ENCODE data around the gene PPP1R1B. TPM values are rescaled to one million over a fixed set of nuclear protein-coding genes. Genes with fewer than 3 reads are reported as not detected.
A peak's percentile ranks its signal among the peaks of the same experiment; 100 is the strongest.
"Not testable (repeated sequence)": the region's sequence is repeated elsewhere in the genome, so short reads cannot be mapped to it uniquely, and the experiment has no call there.

PPP1R1B gene
- 3.1 TPM for total RNA-seq

DNA sequence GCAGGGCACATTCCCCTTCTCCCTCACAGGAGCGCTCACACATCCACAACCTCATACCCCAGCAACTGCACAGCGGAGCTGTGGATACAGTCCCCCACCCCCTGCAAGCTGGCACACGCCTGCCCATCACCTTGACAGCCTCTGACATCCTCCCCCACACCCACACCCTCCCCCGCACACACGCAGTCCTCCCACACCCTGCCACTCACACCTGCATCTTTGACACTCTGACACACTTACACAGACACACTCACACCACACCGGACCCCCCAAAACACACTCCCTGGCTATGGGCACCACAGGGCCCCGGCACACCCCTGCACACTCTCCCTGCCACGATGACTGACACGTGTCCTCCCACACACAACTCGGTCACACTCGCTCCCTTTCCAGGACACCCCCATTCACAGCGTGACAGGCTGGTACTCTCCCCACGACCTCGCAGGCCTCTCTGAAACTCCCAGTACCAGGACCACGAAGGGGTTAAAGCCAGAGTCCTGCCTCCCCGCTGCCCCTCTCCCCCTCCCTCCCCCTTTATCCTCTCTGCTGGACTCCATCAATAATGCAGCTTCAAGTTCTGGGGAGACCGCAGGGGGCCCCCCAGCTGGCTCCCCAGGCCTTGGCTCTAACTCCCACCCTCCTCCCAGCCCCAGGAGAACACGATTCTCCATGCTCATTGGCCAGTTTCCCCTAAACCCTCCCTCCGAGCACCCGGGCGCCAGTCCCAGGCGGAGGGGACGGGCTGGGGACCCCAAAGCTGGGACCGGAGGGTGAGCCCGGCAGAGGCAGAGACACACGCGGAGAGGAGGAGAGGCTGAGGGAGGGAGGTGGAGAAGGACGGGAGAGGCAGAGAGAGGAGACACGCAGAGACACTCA, at the start of gene PPP1R1B:
Gene PPP1R1B, plus strand, starts transcription at position 782 of the 876 bp plus-strand sequence. CDS start 441 bp downstream, outside the sequence.
- Histone ChIP-seq H3K9me3 (ENCODE audit: control insufficient read depth in 3 of 3, low read length in 3 of 3) (no peaks in the 10 kb centered on the region), H3K27me3 (ENCODE audit: control insufficient read depth in 3 of 3, insufficient read depth in 3 of 3, low read length in 3 of 3) (peaks cover 35 to 68% (median 65%) of the 10 kb centered on the region in 3 donors), H3K27ac (ENCODE audit: low read depth, low read length) (no peak within 1 kb of the TSS), H3K9ac (ENCODE audit: low read depth in 1 of 3, low read length in 3 of 3) (peak within 1 kb of the TSS in 1 of 3 donors; percentile 8), H3K4me1 (ENCODE audit: control insufficient read depth in 3 of 3, insufficient read depth in 3 of 3, low read length in 3 of 3) (peaks cover 9 to 14% (median 11%) of the 10 kb centered on the region in 3 donors), H3K4me3 (ENCODE audit: low read length in 3 of 3) (peak within 1 kb of the TSS in 2 of 3 donors; percentile 32 to 41), H3K36me3 (ENCODE audit: control insufficient read depth in 3 of 3, insufficient read depth in 3 of 3, low read length in 3 of 3) (no peaks in the 10 kb centered on the region)

DNA sequence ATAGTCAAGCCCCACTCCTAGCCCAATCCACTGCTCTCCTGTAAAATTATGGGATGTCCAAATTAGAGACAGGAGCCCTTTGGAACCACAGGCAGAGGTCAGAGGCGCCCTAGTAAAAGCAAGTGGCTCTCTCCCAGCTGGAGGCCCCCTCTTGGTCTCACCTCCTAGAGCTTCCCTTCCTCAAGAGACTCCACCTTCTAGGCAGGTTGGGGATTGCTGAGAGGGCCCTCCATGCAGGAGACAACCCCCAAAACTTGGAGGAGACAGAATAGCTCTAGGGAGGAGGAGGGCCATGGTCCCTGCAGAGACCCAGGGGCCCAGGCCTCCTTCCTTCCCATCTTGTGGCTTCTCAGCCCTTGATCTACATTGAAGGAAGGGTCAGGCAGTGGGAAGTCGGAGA, 48.5 kb upstream of the PPP1R1B start:
- Histone ChIP-seq H3K27ac (ENCODE audit: low read depth, low read length) (no peak overlapping the region), H3K36me3 (ENCODE audit: control insufficient read depth in 3 of 3, insufficient read depth in 3 of 3, low read length in 3 of 3) (no peaks in the 10 kb centered on the region), H3K27me3 (ENCODE audit: control insufficient read depth in 3 of 3, insufficient read depth in 3 of 3, low read length in 3 of 3) (peaks cover 0 to 2% (median 0%) of the 10 kb centered on the region in 3 donors), H3K4me3 (ENCODE audit: low read length in 3 of 3) (no peak overlapping the region), H3K4me1 (ENCODE audit: control insufficient read depth in 3 of 3, insufficient read depth in 3 of 3, low read length in 3 of 3) (peaks cover 0 to 6% (median 4%) of the 10 kb centered on the region in 3 donors), H3K9me3 (ENCODE audit: control insufficient read depth in 3 of 3, low read length in 3 of 3) (no peaks in the 10 kb centered on the region), H3K9ac (ENCODE audit: low read depth in 1 of 3, low read length in 3 of 3) (no peak overlapping the region)

DNA sequence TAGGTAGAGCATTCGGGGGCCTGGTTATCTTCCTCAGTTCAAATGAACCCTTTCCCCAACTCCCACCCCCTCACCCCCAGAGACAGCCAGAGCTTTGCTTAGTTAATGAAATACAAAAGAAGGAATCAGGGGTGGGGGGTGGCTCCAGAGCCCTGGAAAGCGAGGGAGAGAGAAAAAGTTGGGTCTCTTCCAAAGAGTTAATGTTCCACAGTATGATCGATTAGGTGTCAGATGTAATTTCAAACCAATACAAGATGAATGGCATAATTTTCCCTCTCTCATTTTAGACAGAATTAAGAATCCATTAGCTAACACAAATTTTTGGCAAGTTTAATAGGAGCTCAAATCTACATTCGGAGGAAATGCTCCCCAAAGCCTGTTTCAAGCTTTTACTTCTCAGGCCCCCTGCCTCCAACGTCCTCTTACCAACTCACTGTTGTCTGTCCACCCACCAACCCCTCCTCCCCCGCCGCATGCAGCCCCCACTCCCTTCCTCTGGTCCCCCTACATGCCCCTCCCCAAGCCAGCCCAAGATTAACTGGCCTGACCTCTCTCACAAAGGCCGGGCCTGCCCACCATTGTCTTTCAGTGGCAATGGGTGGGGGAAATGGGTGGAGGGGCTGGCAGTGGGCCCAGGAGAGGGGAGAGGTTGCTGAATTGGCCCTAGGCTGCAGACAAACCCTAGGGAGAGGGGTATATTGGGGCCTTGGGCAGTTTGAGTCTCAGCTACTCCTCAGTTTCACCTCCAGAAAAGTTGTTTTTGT, 47.3 kb upstream of the PPP1R1B start:
- Histone ChIP-seq H3K9ac (ENCODE audit: low read depth in 1 of 3, low read length in 3 of 3) (no peak overlapping the region), H3K27ac (ENCODE audit: low read depth, low read length) (no peak overlapping the region), H3K4me3 (ENCODE audit: low read length in 3 of 3) (no peak overlapping the region), H3K4me1 (ENCODE audit: control insufficient read depth in 3 of 3, insufficient read depth in 3 of 3, low read length in 3 of 3) (no peaks in the 10 kb centered on the region), H3K9me3 (ENCODE audit: control insufficient read depth in 3 of 3, low read length in 3 of 3) (no peaks in the 10 kb centered on the region), H3K27me3 (ENCODE audit: control insufficient read depth in 3 of 3, insufficient read depth in 3 of 3, low read length in 3 of 3) (peaks cover 0 to 2% (median 0%) of the 10 kb centered on the region in 3 donors), H3K36me3 (ENCODE audit: control insufficient read depth in 3 of 3, insufficient read depth in 3 of 3, low read length in 3 of 3) (no peaks in the 10 kb centered on the region)

DNA sequence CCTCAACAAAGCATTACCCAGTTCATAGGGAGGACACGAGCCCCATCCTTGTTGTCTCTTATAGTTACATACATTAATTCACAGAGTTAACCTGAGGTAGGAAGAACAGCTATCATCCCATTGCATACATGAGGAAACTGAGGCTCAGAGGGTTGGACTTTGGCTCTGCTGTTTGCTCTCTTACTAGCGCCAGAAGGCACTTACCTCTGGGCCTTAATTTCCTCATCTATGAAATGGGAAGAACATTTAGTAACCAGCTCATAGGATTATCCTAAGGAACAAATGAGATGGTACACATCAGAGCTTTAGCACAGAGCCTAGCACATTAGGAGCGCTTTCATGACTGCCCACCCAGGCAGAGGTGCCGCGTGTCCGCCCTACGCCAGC, 46.7 kb upstream of the PPP1R1B start:
- no peak overlapping the region for H3K9ac ChIP-seq (ENCODE audit: low read depth in 1 of 3, low read length in 3 of 3)
- H3K27ac ChIP-seq (ENCODE audit: low read depth, low read length), result no peak overlapping the region
- H3K9me3 ChIP-seq (ENCODE audit: control insufficient read depth in 3 of 3, low read length in 3 of 3), result no peaks in the 10 kb centered on the region

DNA sequence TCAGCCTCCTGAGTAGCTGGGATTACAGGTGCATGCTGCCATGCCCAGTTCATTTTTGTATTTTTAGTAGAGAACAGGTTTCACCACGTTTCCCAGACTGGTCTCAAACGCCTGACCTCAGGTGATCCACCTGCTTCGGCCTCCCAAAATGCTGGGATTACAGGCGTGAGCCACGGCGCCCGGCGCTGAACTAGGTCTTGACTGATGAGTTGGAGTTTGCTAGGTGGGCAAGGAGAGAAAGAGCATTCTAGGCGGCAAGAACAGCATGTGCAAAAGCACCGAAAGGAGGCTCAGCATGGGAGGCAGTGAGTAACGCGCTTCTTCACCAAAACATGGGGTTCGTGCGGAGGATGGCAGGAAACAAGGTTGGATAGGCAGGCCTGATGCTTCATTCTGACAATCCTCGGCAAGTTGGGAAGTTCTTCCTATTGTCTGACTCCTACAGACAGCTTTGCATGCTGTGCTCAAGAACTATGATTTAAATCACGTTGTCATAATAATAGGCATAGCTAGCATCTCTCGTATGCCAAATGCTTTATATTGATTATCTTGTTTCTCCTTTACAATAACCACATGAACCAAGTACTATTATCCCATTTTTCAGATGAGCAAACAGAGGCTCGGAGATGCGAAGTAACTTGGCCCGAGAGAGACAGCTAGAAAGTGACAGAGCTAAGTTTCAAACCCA, 45.5 kb upstream of the PPP1R1B start:
- Histone ChIP-seq H3K36me3 (ENCODE audit: control insufficient read depth in 3 of 3, insufficient read depth in 3 of 3, low read length in 3 of 3) (no peaks in the 10 kb centered on the region), H3K27me3 (ENCODE audit: control insufficient read depth in 3 of 3, insufficient read depth in 3 of 3, low read length in 3 of 3) (peaks cover 0 to 2% (median 0%) of the 10 kb centered on the region in 3 donors), H3K27ac (ENCODE audit: low read depth, low read length) (no peak overlapping the region), H3K4me1 (ENCODE audit: control insufficient read depth in 3 of 3, insufficient read depth in 3 of 3, low read length in 3 of 3) (no peaks in the 10 kb centered on the region), H3K9ac (ENCODE audit: low read depth in 1 of 3, low read length in 3 of 3) (no peak overlapping the region), H3K4me3 (ENCODE audit: low read length in 3 of 3) (no peak overlapping the region), H3K9me3 (ENCODE audit: control insufficient read depth in 3 of 3, low read length in 3 of 3) (no peaks in the 10 kb centered on the region)

More for the DNA sequence above, 46.7 kb upstream of the PPP1R1B start:
- Histone ChIP-seq H3K4me1 (ENCODE audit: control insufficient read depth in 3 of 3, insufficient read depth in 3 of 3, low read length in 3 of 3) (no peaks in the 10 kb centered on the region), H3K27me3 (ENCODE audit: control insufficient read depth in 3 of 3, insufficient read depth in 3 of 3, low read length in 3 of 3) (peaks cover 0 to 2% (median 0%) of the 10 kb centered on the region in 3 donors), H3K36me3 (ENCODE audit: control insufficient read depth in 3 of 3, insufficient read depth in 3 of 3, low read length in 3 of 3) (no peaks in the 10 kb centered on the region), H3K4me3 (ENCODE audit: low read length in 3 of 3) (no peak overlapping the region)

DNA sequence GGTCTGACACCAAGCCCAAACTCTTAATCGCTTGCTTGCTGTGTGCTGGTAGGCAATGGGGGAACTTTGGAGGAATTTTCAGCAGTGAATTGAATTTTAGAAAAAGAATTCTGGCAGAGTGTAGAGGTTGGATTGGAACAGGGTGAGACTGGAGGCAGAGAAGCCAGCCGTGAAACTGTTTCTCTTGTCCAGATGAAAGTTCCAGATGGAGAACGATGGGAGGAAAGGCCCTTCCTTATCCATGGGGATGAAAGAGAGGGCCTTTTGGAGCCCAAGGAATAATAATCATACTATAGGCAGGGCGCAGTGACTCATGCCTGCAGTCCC, 45.0 kb upstream of the PPP1R1B start:
- Histone ChIP-seq H3K4me1 (ENCODE audit: control insufficient read depth in 3 of 3, insufficient read depth in 3 of 3, low read length in 3 of 3) (no peaks in the 10 kb centered on the region), H3K27me3 (ENCODE audit: control insufficient read depth in 3 of 3, insufficient read depth in 3 of 3, low read length in 3 of 3) (peaks cover 0 to 2% (median 0%) of the 10 kb centered on the region in 3 donors), H3K9ac (ENCODE audit: low read depth in 1 of 3, low read length in 3 of 3) (no peak overlapping the region), H3K9me3 (ENCODE audit: control insufficient read depth in 3 of 3, low read length in 3 of 3) (no peaks in the 10 kb centered on the region), H3K4me3 (ENCODE audit: low read length in 3 of 3) (no peak overlapping the region), H3K27ac (ENCODE audit: low read depth, low read length) (no peak overlapping the region), H3K36me3 (ENCODE audit: control insufficient read depth in 3 of 3, insufficient read depth in 3 of 3, low read length in 3 of 3) (no peaks in the 10 kb centered on the region)

DNA sequence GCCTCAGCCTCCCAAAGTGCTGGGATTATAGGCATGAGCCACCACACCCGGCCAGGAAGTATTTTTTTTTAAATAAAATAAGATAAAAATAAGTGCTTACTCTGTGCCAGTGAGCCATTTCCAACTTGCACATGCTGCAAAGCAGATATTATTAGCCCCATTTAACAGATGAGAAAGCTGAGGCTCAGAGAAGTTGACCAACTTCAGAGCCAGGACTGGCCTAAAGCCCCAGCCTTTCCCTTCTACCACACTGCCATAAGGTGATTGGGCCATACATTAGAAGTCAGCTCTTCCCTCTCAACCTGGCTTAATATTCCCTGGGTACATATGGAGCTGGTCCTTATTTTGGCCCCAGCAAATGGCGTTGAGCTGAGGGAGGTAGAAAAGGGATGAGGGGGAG, 44.1 kb upstream of the PPP1R1B start:
- Histone ChIP-seq H3K27ac (ENCODE audit: low read depth, low read length) (no peak overlapping the region), H3K4me1 (ENCODE audit: control insufficient read depth in 3 of 3, insufficient read depth in 3 of 3, low read length in 3 of 3) (no peaks in the 10 kb centered on the region), H3K36me3 (ENCODE audit: control insufficient read depth in 3 of 3, insufficient read depth in 3 of 3, low read length in 3 of 3) (no peaks in the 10 kb centered on the region), H3K27me3 (ENCODE audit: control insufficient read depth in 3 of 3, insufficient read depth in 3 of 3, low read length in 3 of 3) (peaks cover 0 to 2% (median 0%) of the 10 kb centered on the region in 3 donors), H3K9me3 (ENCODE audit: control insufficient read depth in 3 of 3, low read length in 3 of 3) (no peaks in the 10 kb centered on the region), H3K4me3 (ENCODE audit: low read length in 3 of 3) (no peak overlapping the region), H3K9ac (ENCODE audit: low read depth in 1 of 3, low read length in 3 of 3) (no peak overlapping the region)

DNA sequence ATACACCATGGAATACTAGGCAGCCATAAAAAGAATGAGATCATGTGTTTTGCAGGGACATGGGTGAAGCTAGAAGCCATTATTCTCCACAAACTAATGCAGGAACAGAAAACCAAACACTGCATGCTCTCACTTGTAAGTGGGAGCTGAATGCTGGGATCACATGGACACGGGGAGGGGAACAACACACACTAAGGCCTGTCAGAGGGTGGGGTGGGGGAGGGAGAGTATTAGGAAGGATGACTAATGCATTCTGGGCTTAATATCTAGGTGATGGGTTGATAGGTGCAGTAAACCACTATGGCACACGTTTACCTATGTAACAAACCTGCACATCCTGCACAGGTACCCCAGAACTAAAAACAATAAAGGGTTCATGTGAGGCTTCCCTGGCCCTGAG, 36.6 kb upstream of the PPP1R1B start:
- not testable (repeated sequence) for H3K36me3 ChIP-seq (ENCODE audit: control insufficient read depth in 3 of 3, insufficient read depth in 3 of 3, low read length in 3 of 3); H3K9ac ChIP-seq (ENCODE audit: low read depth in 1 of 3, low read length in 3 of 3); H3K27ac ChIP-seq (ENCODE audit: low read depth, low read length); H3K4me3 ChIP-seq (ENCODE audit: low read length in 3 of 3); H3K4me1 ChIP-seq (ENCODE audit: control insufficient read depth in 3 of 3, insufficient read depth in 3 of 3, low read length in 3 of 3); H3K9me3 ChIP-seq (ENCODE audit: control insufficient read depth in 3 of 3, low read length in 3 of 3)
- peaks cover 25 to 32% (median 27%) of the 10 kb centered on the region in 3 donors for H3K27me3 ChIP-seq (ENCODE audit: control insufficient read depth in 3 of 3, insufficient read depth in 3 of 3, low read length in 3 of 3)

DNA sequence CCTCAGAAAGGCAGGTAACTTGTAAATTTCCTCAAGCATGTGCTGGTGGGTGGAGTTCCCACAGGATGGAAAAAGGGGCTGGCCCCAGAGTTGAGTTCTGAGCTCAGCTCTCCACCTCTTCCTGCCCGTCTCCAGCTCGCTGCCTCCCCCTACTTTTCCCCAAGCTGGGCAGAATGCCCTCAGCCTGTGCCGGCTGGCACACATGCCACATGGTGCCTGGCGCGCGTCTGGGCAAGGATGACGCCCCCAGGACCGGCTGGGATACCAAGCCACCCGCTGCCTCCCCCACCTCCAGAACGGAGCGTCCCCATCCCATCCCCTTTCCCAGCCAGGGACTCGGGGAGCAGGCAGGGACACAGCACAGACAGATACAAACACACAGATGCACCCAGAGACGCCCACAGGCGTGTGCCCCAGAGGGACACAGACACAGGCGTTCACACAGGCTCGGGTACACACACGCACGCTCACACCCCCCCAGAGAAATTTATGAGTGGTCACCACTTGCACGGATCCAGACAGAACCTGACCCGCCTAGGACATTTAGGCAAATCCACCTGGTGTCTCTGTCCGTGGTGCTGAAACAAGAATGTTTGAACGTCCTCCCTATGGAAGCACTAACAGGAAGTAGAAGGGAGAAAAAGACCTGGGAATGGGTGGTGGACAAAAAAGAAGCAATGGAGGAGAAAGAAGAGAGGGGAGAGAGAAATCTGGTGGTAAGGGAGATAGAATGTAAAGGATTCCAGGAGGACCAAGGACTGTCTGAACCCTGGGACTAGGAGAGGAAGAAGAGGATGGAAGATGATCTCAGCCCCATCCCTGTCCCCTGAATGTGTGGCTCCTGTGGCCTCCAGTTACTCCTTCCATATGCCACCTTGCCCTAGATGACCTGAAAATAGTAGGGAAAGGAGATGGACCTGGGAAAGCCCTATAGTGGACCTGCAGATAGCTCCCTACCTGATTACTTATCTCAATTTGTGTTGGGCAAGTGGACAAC, 34.5 kb upstream of the PPP1R1B start:
- no peaks in the 10 kb centered on the region for H3K4me1 ChIP-seq (ENCODE audit: control insufficient read depth in 3 of 3, insufficient read depth in 3 of 3, low read length in 3 of 3)
- no peak overlapping the region for H3K4me3 ChIP-seq (ENCODE audit: low read length in 3 of 3)
- H3K36me3 ChIP-seq (ENCODE audit: control insufficient read depth in 3 of 3, insufficient read depth in 3 of 3, low read length in 3 of 3), result no peaks in the 10 kb centered on the region
- no peaks in the 10 kb centered on the region for H3K9me3 ChIP-seq (ENCODE audit: control insufficient read depth in 3 of 3, low read length in 3 of 3)
- H3K27ac ChIP-seq (ENCODE audit: low read depth, low read length), result no peak overlapping the region
- H3K27me3 ChIP-seq (ENCODE audit: control insufficient read depth in 3 of 3, insufficient read depth in 3 of 3, low read length in 3 of 3), result peaks cover 46 to 50% (median 47%) of the 10 kb centered on the region in 3 donors
- no peak overlapping the region for H3K9ac ChIP-seq (ENCODE audit: low read depth in 1 of 3, low read length in 3 of 3)

Data from skeletal muscle tissue (tissue), 4 donors.